GM12878 (cell line): ENCODE measurements around the gene SLCO2A1. TPM values are rescaled to one million over a fixed set of nuclear protein-coding genes. Genes with fewer than 3 reads are reported as not detected.

Experiments
- ATAC-seq: fragments of 200-7000 bp; cut with Tn5 transposase; 3 replicates; pipeline ENCODE4 v1.9.1; 2020; ENCODE audit warnings: mild to moderate bottlenecking, moderate library complexity
- BruUV-seq: library from RNA; stranded (reverse); fragments of 400-500 nt; replicated peaks from 2 replicates; lab custom pipeline; 2021; lab: Mats Ljungman, UMichigan
- CTCF ChIA-PET: fragments of 300-600 bp; sonication (Branson Sonifier 250); formaldehyde crosslinking; extraction: SDS; loops from one replicate; lab custom pipeline; 2021; ENCODE audit warnings: inconsistent platforms; lab: Yijun Ruan, JAX
- POLR2A ChIA-PET: fragments of 350-600 bp; formaldehyde crosslinking; extraction: SDS; loops from one replicate; lab custom pipeline; 2021; ENCODE audit warnings: inconsistent platforms; lab: Charles Lee
- RAD21 ChIA-PET: fragments of 300-600 bp; sonication (Branson Sonifier 250); formaldehyde crosslinking; loops from one replicate; lab custom pipeline; 2023; ENCODE audit warnings: antibody characterized with exemption; ENCODE audit not compliant: unreplicated experiment; lab: Charles Lee
- SMC1A ChIA-PET: fragments of 300-600 bp; sonication (Branson Sonifier 250); formaldehyde crosslinking; loops from one replicate; lab custom pipeline; 2023; ENCODE audit not compliant: unreplicated experiment, uncharacterized antibody; lab: Charles Lee
- DNase-seq: peaks from one replicate; pipeline ENCODE4 v3.0.0-alpha.2; 2011; ENCODE audit warnings: low read depth, low spot score
- FAIRE-seq: peaks from 3 replicates; lab custom pipeline; 2011; peaks lifted over from hg19 to GRCh38; lab: Jason Lieb, UNC
- H2AFZ ChIP-seq: 2 replicates; pipeline ENCODE4 v1.6.0; 2011; ENCODE audit warnings: low read depth, low read length, control low read depth; ENCODE audit not compliant: control insufficient read depth
- H3K27ac ChIP-seq: 2 replicates; pipeline ENCODE4 v1.5.1; 2011; ENCODE audit warnings: control low read depth; ENCODE audit not compliant: control insufficient read depth, insufficient read depth
- H3K27me3 ChIP-seq, 2 experiments: replicated peaks in 1 of 2; 2 replicates each; pipeline versions ENCODE4 v1.6.0 to v1.6.1; 2011; ENCODE audit warnings: low read length in 1 of 2; ENCODE audit not compliant: control insufficient read depth in 2 of 2, insufficient read depth in 2 of 2
- H3K36me3 ChIP-seq, 2 experiments: 2 replicates each; pipeline ENCODE4 v1.5.1; 2011; ENCODE audit warnings: low read length in 1 of 2; ENCODE audit not compliant: control insufficient read depth in 2 of 2, insufficient read depth in 2 of 2
- H3K4me1 ChIP-seq: 2 replicates; pipeline ENCODE4 v1.6.1; 2011; ENCODE audit warnings: mild to moderate bottlenecking, low read length, moderate library complexity, mixed read lengths; ENCODE audit not compliant: control insufficient read depth, insufficient read depth
- H3K4me2 ChIP-seq: 2 replicates; pipeline ENCODE4 v1.6.0; 2011; ENCODE audit warnings: control low read depth; ENCODE audit not compliant: control insufficient read depth, insufficient read depth
- H3K4me3 ChIP-seq: fragments of 200-600 bp; sonication (generic); 2 replicates; pipeline ENCODE4 v1.5.1; 2016
- H3K79me2 ChIP-seq: 2 replicates; pipeline ENCODE4 v1.6.0; 2011; ENCODE audit warnings: low read length; ENCODE audit not compliant: control insufficient read depth, insufficient read depth
- H3K9ac ChIP-seq: 2 replicates; pipeline ENCODE4 v1.8.0; 2011; ENCODE audit warnings: low read length, control low read depth, mixed read lengths; ENCODE audit not compliant: control insufficient read depth, insufficient read depth
- H3K9me3 ChIP-seq: replicated peaks from 3 replicates; pipeline ENCODE4 v1.5.1; 2011; ENCODE audit warnings: mild to moderate bottlenecking, low read length; ENCODE audit not compliant: control insufficient read depth, insufficient read depth
- H4K20me1 ChIP-seq: 2 replicates; pipeline ENCODE4 v1.6.0; 2011; ENCODE audit not compliant: control insufficient read depth, insufficient read depth
- CREM ChIP-seq: IDR thresholded peaks from 2 replicates; pipeline ENCODE4 v1.6.1; 2014; ENCODE audit warnings: antibody characterized with exemption, low read depth
- EP300 ChIP-seq, 2 experiments: fragments of 150-350 bp in 1 of 2; IDR thresholded peaks; 2 replicates each; pipeline ENCODE4 v1.6.1; 2011 to 2012; ENCODE audit warnings: low read depth in 2 of 2, low read length in 2 of 2, borderline replicate concordance in 1 of 2, improper control_type of control experiment in 1 of 2, inconsistent platforms in 1 of 2; ENCODE audit not compliant: control insufficient read depth in 1 of 2
- FOS ChIP-seq: IDR thresholded peaks from 3 replicates; pipeline ENCODE4 v1.6.1; 2011; ENCODE audit warnings: borderline replicate concordance; ENCODE audit not compliant: insufficient read length; ENCODE audit errors: extremely low read depth
- KLF5 ChIP-seq: fragments of 450-650 bp; IDR thresholded peaks from 2 replicates; pipeline ENCODE4 v1.6.1; 2014; ENCODE audit warnings: mild to moderate bottlenecking; ENCODE audit not compliant: partially characterized antibody
- MYB ChIP-seq: fragments of 150-350 bp; IDR thresholded peaks from 2 replicates; pipeline ENCODE4 v1.6.1; 2014; ENCODE audit warnings: mild to moderate bottlenecking, low read depth, low read length, borderline replicate concordance
- MYC ChIP-seq: IDR thresholded peaks from 2 replicates; pipeline ENCODE4 v1.6.1; 2011; ENCODE audit warnings: mild to moderate bottlenecking, low read length, moderate library complexity, inconsistent platforms; ENCODE audit not compliant: insufficient read depth, insufficient replicate concordance, insufficient read length, severe bottlenecking
- POU2F2 ChIP-seq: IDR thresholded peaks from 3 replicates; pipeline ENCODE4 v1.6.1; 2011; ENCODE audit warnings: low read depth, mild to moderate bottlenecking, low read length, borderline replicate concordance
- RFX5 ChIP-seq: IDR thresholded peaks from 2 replicates; pipeline ENCODE4 v1.6.1; 2011; ENCODE audit warnings: low read depth, low read length, improper control_type of control experiment
- RUNX3 ChIP-seq: IDR thresholded peaks from 2 replicates; pipeline ENCODE4 v1.6.1; 2012; ENCODE audit warnings: low read length, inconsistent platforms
- SIN3A ChIP-seq: IDR thresholded peaks from 2 replicates; pipeline ENCODE4 v1.6.1; 2012; ENCODE audit warnings: low read depth, low read length, improper control_type of control experiment
- TAF1 ChIP-seq: IDR thresholded peaks from 2 replicates; pipeline ENCODE4 v1.6.1; 2011; ENCODE audit warnings: mild to moderate bottlenecking, low read depth, low read length, borderline replicate concordance
- ZZZ3 ChIP-seq: IDR thresholded peaks from 2 replicates; pipeline ENCODE4 v1.6.1; 2011; ENCODE audit warnings: low read depth; ENCODE audit not compliant: control insufficient read depth, insufficient read length
- WGBS: methylation state at CpG from one replicate; pipeline ENCODE4 v1.1.6; 2016; ENCODE audit warnings: low lambda C conversion rate; ENCODE audit not compliant: insufficient replicate concordance, insufficient coverage; ENCODE audit errors: missing lambda C conversion rate; 5-methylcytosine and 5-hydroxymethylcytosine counted together
- in situ Hi-C: fragments of 300-500 bp; cut with MboI; formaldehyde crosslinking; loops from 9 replicates; pipeline ENCODE4 v1.14.3; 2018; ENCODE audit warnings: mixed read lengths
- intact Hi-C: fragments of 100-400 bp; cut with micrococcal nuclease; formaldehyde crosslinking; loops from one replicate; pipeline ENCODE4 v1.14.2; 2022; ENCODE audit not compliant: unreplicated experiment
- polyA plus RNA-seq, 11 experiments: library from polyadenylated mRNA; depleted of rRNA in 4 of 11; unstranded in 6 of 11; stranded (reverse) in 5 of 11; fragments of >200 nt; fragmentation: Nextera tagmentation in 4 of 11; fragmentation: Illumina TruSeq in 1 of 11; extraction: Ambion mirVana in 4 of 11; extraction: Trizol in 1 of 11; gene quantifications; 1 replicate in 1 of 11; 2 replicates in 10 of 11; pipeline versions ENCODE4 v1.2.1 to v1.2.3, GENCODE V29; 2011 to 2016; ENCODE audit warnings: inconsistent platforms in 2 of 11, missing spikeins in 2 of 11, low read depth in 1 of 11
- total RNA-seq, 4 experiments: library from RNA; depleted of rRNA in 3 of 4; stranded (reverse); fragments of >200 nt in 3 of 4; fragmentation: Illumina TruSeq in 1 of 4; extraction: Trizol in 1 of 4; gene quantifications; 2 replicates each; pipeline versions ENCODE4 v1.2.1 to v1.2.3, GENCODE V29; 2013 to 2021
- TF ChIP-seq, protein P1 (sequence below): fragments of 450-650 bp; formaldehyde crosslinking; IDR thresholded peaks from 2 replicates; pipeline ENCODE4 v1.4.0; 2022; ENCODE audit warnings: mild to moderate bottlenecking, moderate library complexity
- TF ChIP-seq, protein P2 (sequence below): IDR thresholded peaks from 2 replicates; pipeline ENCODE4 v1.6.1; 2011; ENCODE audit warnings: borderline replicate concordance, low read depth, mild to moderate bottlenecking, moderate library complexity, low read length; ENCODE audit not compliant: insufficient read depth, poor library complexity, severe bottlenecking
- TF ChIP-seq, protein P3 (sequence below): IDR thresholded peaks from 2 replicates; pipeline ENCODE4 v1.6.1; 2011; ENCODE audit warnings: low read depth, low read length, improper control_type of control experiment, borderline replicate concordance
- TF ChIP-seq, protein P4 (sequence below): fragments of 450-650 bp; IDR thresholded peaks from 2 replicates; pipeline ENCODE4 v1.6.1; 2017; ENCODE audit warnings: antibody characterized with exemption, mild to moderate bottlenecking, moderate library complexity

The SLCO2A1 gene
- total and polyA plus RNA-seq, 10 of the 15 experiments (the other 5 are each of a cell fraction or from before 2014, with no cell fraction given), result 0.05 TPM; not detected in 9

DNA sequence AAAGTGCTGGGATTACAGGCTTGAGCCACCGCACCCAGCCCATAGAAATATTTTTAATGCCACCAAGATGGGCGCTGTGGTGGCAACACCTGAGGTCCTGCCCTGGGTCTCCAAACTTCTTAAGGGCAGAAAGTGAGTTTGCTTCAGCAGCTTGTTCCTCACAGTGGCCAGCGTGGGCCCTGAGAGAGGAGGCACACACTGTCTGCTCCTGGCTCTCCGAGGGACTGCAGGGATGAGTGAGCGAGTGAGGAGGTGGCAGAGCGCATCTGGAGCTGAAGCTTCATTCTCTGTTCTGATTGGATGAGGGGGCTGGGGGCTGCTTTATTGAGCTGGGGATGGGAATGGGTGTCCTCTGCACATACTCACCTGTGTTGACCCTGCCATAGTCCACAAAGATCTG lies 76.4 kb downstream of the SLCO2A1 start:
- no peaks in the 10 kb centered on the region; a peak in 1 of 4 replicates for H3K36me3 ChIP-seq
- FAIRE-seq (no peak), ATAC-seq (no peak), DNase-seq (no peak)
- H3K9me3 ChIP-seq, result no peaks in the 10 kb centered on the region; the same call in 2 of the 3 replicates
- H3K4me2 ChIP-seq, result no peak overlapping the region
- no peak overlapping the region for H3K4me3 ChIP-seq
- H3K27ac ChIP-seq, result no peak overlapping the region
- POLR2A ChIA-PET, result no interaction called here
- no peaks in the 10 kb centered on the region for H3K4me1 ChIP-seq
- intact Hi-C loops, result no loop called here
- RAD21 ChIA-PET, result no interaction called here
- CTCF ChIA-PET, result no interaction called here
- no peak overlapping the region for H2AFZ ChIP-seq
- peaks cover 2 to 3% of the 10 kb centered on the region in 2 experiments; a peak in 2 of 4 replicates for H3K27me3 ChIP-seq
- in situ Hi-C loops, result no loop called here
- SMC1A ChIA-PET, result no interaction called here
- 47% methylated on average over 6 of the region's 6 CpGs for WGBS
- H4K20me1 ChIP-seq, result no peaks in the 10 kb centered on the region
- no peak overlapping the region for H3K9ac ChIP-seq
- BruUV-seq, result no TSS peak
- no peaks in the 10 kb centered on the region for H3K79me2 ChIP-seq
- TF ChIP-seq RFX5 (no peak), KLF5 (no peak), FOS (no peak), ZZZ3 (no peak), TAF1 (no peak), CREM (no peak), MYC (no peak), RUNX3 (no peak), POU2F2 (no peak), EP300 (IDR thresholded peaks at IDR 0.05; ENCODE audit: borderline replicate concordance in 1 of 2, control insufficient read depth in 1 of 2, low read depth in 2 of 2, low read length in 2 of 2) (no peak), SIN3A (no peak), MYB (no peak)
- TF ChIP-seq, protein P1, sequence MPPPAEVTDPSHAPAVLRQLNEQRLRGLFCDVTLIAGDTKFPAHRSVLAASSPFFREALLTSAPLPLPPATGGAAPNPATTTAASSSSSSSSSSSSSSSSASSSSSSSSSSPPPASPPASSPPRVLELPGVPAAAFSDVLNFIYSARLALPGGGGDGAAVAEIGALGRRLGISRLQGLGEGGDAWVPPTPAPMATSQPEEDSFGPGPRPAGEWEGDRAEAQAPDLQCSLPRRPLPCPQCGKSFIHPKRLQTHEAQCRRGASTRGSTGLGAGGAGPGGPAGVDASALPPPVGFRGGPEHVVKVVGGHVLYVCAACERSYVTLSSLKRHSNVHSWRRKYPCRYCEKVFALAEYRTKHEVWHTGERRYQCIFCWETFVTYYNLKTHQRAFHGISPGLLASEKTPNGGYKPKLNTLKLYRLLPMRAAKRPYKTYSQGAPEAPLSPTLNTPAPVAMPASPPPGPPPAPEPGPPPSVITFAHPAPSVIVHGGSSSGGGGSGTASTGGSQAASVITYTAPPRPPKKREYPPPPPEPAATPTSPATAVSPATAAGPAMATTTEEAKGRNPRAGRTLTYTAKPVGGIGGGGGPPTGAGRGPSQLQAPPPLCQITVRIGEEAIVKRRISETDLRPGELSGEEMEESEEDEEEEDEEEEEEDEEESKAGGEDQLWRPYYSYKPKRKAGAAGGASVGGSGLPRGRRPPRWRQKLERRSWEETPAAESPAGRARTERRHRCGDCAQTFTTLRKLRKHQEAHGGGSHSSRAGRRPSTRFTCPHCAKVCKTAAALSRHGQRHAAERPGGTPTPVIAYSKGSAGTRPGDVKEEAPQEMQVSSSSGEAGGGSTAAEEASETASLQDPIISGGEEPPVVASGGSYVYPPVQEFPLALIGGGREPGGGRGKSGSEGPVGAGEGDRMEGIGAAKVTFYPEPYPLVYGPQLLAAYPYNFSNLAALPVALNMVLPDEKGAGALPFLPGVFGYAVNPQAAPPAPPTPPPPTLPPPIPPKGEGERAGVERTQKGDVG (CRISPR knock-in tag), result no peak
- TF ChIP-seq, protein P2, sequence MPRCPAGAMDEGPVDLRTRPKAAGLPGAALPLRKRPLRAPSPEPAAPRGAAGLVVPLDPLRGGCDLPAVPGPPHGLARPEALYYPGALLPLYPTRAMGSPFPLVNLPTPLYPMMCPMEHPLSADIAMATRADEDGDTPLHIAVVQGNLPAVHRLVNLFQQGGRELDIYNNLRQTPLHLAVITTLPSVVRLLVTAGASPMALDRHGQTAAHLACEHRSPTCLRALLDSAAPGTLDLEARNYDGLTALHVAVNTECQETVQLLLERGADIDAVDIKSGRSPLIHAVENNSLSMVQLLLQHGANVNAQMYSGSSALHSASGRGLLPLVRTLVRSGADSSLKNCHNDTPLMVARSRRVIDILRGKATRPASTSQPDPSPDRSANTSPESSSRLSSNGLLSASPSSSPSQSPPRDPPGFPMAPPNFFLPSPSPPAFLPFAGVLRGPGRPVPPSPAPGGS, result no peak
- TF ChIP-seq, protein P3, sequence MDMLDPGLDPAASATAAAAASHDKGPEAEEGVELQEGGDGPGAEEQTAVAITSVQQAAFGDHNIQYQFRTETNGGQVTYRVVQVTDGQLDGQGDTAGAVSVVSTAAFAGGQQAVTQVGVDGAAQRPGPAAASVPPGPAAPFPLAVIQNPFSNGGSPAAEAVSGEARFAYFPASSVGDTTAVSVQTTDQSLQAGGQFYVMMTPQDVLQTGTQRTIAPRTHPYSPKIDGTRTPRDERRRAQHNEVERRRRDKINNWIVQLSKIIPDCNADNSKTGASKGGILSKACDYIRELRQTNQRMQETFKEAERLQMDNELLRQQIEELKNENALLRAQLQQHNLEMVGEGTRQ, result no peak
- TF ChIP-seq, protein P4, sequence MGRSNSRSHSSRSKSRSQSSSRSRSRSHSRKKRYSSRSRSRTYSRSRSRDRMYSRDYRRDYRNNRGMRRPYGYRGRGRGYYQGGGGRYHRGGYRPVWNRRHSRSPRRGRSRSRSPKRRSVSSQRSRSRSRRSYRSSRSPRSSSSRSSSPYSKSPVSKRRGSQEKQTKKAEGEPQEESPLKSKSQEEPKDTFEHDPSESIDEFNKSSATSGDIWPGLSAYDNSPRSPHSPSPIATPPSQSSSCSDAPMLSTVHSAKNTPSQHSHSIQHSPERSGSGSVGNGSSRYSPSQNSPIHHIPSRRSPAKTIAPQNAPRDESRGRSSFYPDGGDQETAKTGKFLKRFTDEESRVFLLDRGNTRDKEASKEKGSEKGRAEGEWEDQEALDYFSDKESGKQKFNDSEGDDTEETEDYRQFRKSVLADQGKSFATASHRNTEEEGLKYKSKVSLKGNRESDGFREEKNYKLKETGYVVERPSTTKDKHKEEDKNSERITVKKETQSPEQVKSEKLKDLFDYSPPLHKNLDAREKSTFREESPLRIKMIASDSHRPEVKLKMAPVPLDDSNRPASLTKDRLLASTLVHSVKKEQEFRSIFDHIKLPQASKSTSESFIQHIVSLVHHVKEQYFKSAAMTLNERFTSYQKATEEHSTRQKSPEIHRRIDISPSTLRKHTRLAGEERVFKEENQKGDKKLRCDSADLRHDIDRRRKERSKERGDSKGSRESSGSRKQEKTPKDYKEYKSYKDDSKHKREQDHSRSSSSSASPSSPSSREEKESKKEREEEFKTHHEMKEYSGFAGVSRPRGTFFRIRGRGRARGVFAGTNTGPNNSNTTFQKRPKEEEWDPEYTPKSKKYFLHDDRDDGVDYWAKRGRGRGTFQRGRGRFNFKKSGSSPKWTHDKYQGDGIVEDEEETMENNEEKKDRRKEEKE, result no peak
